Bronchial epithelial cell (primary cell): ENCODE data around the gene OR13J1. TPM values are rescaled to one million over a fixed set of nuclear protein-coding genes. Genes with fewer than 3 reads are reported as not detected.
A peak's percentile ranks its signal among the peaks of the same experiment; 100 is the strongest.

ENCODE experiments used
- DNase-seq: peaks from one replicate; pipeline ENCODE4 v3.0.0-alpha.2; 2010; ENCODE audit warnings: low read depth
- FAIRE-seq: peaks from 2 replicates; lab custom pipeline; 2011; peaks lifted over from hg19 to GRCh38; lab: Jason Lieb, UNC
- H3K27me3 ChIP-seq: 2 replicates; pipeline ENCODE4 v1.5.1; 2011; ENCODE audit warnings: low read length; ENCODE audit not compliant: control insufficient read depth, insufficient read depth
- H3K36me3 ChIP-seq: 2 replicates; pipeline ENCODE4 v1.5.1; 2011; ENCODE audit warnings: low read length; ENCODE audit not compliant: control insufficient read depth, insufficient read depth
- H3K4me3 ChIP-seq: 2 replicates; pipeline ENCODE4 v1.5.1; 2011; ENCODE audit warnings: mild to moderate bottlenecking, low read depth, low read length, control low read depth
- CTCF ChIP-seq: IDR thresholded peaks from 2 replicates; pipeline ENCODE4 v1.5.1; 2011; ENCODE audit warnings: mild to moderate bottlenecking, moderate library complexity, low read length, control low read depth, inconsistent platforms; ENCODE audit not compliant: insufficient read depth, severe bottlenecking
- total RNA-seq: library from RNA; depleted of rRNA; stranded (reverse); fragments of >200 nt; gene quantifications from 2 replicates; pipeline ENCODE4 v1.2.1, GENCODE V29; 2014

OR13J1 gene
- total RNA-seq, 1 donor from 2014 or later: not detected

GRCh38 chr9:35852876-35853865, 17.0 kb downstream of the OR13J1 start:
- H3K27me3 ChIP-seq: peaks cover 9% of the 10 kb centered on the region
- FAIRE-seq (peak; percentile 55), DNase-seq (no peak)
- no peak for TF ChIP-seq CTCF
- no peak overlapping the region for H3K4me3 ChIP-seq
- no peaks in the 10 kb centered on the region for H3K36me3 ChIP-seq

GRCh38 chr9:35852267-35852815, 17.9 kb downstream of the OR13J1 start:
- H3K4me3 ChIP-seq: no peak overlapping the region
- no peak for DNase-seq
- H3K27me3 ChIP-seq: peaks cover 9% of the 10 kb centered on the region
- FAIRE-seq: no peak
- H3K36me3 ChIP-seq: no peaks in the 10 kb centered on the region
- no peak for TF ChIP-seq CTCF

- no peak overlapping the region for H3K4me3 ChIP-seq
- TF ChIP-seq CTCF: no peak
- peak; percentile 98 for DNase-seq
- H3K27me3 ChIP-seq: peaks cover 7% of the 10 kb centered on the region
- peak; percentile 68 for FAIRE-seq
- no peaks in the 10 kb centered on the region for H3K36me3 ChIP-seq
These were observed 22.2 kb downstream of the OR13J1 start for GRCh38 chr9:35847792-35848572.

- Histone ChIP-seq H3K36me3 (no peaks in the 10 kb centered on the region), H3K27me3 (no peaks in the 10 kb centered on the region), H3K4me3 (no peak overlapping the region)
- no peak for TF ChIP-seq CTCF
- no peak for FAIRE-seq
- DNase-seq: no peak
These were observed 24.1 kb downstream of the OR13J1 start for GRCh38 chr9:35845824-35846771.
